H1 (cell line): ENCODE measurements around the gene STRIT1.

Experiments
- BRCA1 ChIP-seq: IDR thresholded peaks from 2 replicates; pipeline ENCODE4 v1.6.1; 2012; ENCODE audit warnings: low read depth, low read length, improper control_type of control experiment
- CBX5 ChIP-seq: fragments of 300-800, 300-1000 bp; sonication (generic); IDR thresholded peaks from 2 replicates; pipeline ENCODE4 v1.7.1; 2016; ENCODE audit warnings: antibody characterized with exemption, low read length, low read depth
- CEBPB ChIP-seq: IDR thresholded peaks from 2 replicates; pipeline ENCODE4 v1.6.1; 2012; ENCODE audit warnings: low read depth, low read length
- CTCF ChIP-seq, 3 experiments: IDR thresholded peaks; 1 replicate in 2 of 3; 2 replicates in 1 of 3; pipeline versions ENCODE4 v1.5.1 to v1.6.1; 2011; ENCODE audit warnings: low read length in 3 of 3, mild to moderate bottlenecking in 3 of 3, inconsistent platforms in 2 of 3, low read depth in 1 of 3, moderate library complexity in 1 of 3; ENCODE audit not compliant: insufficient read depth in 1 of 3; ENCODE audit errors: control extremely low read depth in 1 of 3
- MAX ChIP-seq: IDR thresholded peaks from 2 replicates; pipeline ENCODE4 v1.6.1; 2012; ENCODE audit warnings: inconsistent platforms
- POLR2AphosphoS5 ChIP-seq: IDR thresholded peaks from 2 replicates; pipeline ENCODE4 v1.6.1; 2011; ENCODE audit warnings: low read depth, low read length
- RFX5 ChIP-seq: IDR thresholded peaks from 2 replicates; pipeline ENCODE4 v1.6.1; 2011; ENCODE audit warnings: low read depth, low read length, improper control_type of control experiment, borderline replicate concordance
- TAF1 ChIP-seq: IDR thresholded peaks from 2 replicates; pipeline ENCODE4 v1.6.1; 2011; ENCODE audit warnings: mild to moderate bottlenecking, low read depth, low read length
- TBP ChIP-seq: IDR thresholded peaks from 2 replicates; pipeline ENCODE4 v1.6.1; 2011; ENCODE audit warnings: low read depth, low read length, improper control_type of control experiment

GRCh38 chr3:155293516-155293915 lies at the start of gene STRIT1:
- TF ChIP-seq CTCF (IDR thresholded peaks at IDR 0.05; ENCODE audit: control extremely low read depth in 1 of 3, insufficient read depth in 1 of 3, low read depth in 1 of 3, low read length in 3 of 3), result no peak
- TF ChIP-seq MAX, result no peak
- TF ChIP-seq TBP, result no peak
- TF ChIP-seq TAF1, result no peak
- no peak for TF ChIP-seq POLR2AphosphoS5
- no peak for TF ChIP-seq BRCA1
- TF ChIP-seq CEBPB, result no peak
- no peak for TF ChIP-seq RFX5
- no peak for TF ChIP-seq CBX5
